GM18526 (cell line): ENCODE results near the gene EREG.

ENCODE experiments used
- POLR2A ChIP-seq: IDR thresholded peaks from 3 replicates; pipeline ENCODE4 v1.6.1; 2011; ENCODE audit not compliant: insufficient read length; ENCODE audit errors: extremely low read depth

EREG gene

DNA sequence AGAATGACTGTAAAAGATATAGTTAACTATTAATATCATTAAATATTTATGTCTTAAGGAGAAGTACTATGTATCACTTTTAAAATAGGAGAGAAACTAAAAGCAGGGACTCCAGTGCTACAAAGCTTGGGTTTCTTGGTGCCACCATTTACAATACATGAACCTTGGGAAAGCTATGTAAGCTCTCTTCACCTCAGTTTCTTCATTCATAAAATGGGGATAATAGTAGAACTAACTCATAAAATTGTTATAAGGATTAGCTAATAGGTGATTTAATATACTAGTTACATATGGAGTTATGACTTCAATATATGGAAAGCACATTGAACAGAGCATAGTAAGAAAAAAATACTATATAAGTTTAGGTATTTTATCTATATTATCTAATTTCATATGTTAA, 33.0 kb upstream of the EREG start:
- TF ChIP-seq POLR2A: no peak

DNA sequence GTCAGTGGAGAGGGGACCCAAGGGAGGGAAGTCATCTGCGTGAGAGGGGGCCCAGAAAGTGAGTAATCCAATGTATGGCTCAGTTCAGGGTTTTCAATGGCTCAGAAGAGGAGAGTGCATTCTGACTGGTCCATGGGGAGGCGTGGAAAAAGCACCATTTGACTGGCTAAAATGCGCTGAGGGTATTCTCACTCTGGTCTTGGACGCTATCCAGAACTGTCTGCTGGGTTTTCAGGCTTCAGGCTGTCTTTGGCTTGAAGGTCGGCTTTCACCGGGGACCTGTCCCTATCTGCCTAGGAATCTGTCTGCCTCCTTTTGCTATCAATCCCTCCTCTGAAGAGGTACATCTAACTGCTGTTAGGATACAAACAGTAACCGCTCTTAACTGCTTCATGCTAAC, 30.3 kb upstream of the EREG start:
- TF ChIP-seq POLR2A: no peak

DNA sequence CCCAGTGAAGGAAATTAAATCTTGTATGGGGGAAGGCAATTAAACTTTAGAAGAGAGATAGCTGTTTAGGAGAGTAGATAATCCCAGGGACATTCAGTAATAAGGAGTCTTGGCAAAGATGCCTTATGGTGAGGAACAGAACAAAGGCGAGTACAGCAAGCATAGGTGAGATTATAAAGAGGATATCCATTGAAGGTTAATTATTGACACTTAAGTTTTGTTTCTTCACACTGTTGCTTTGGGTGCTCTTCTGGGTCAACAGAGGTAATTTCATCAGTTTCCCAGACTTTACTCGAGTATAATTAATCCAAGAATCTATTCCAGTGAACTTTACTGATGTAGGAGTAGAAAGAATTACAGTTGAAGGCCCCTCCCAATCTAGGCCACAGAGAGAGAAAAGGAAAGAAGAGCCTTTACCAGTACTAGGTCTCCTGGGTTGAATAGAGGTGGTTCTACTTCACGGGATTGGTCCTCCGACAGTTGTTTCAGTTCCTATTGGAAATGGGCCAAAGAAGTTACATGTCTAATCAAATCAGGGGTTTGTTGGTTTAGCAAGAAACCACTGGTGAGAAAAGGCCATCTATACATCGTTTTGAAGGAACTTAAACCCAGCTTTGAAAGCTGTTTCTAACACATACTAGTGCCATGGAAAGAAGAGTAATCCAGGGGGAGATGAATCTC, 29.5 kb upstream of the EREG start:
- no peak for TF ChIP-seq POLR2A

DNA sequence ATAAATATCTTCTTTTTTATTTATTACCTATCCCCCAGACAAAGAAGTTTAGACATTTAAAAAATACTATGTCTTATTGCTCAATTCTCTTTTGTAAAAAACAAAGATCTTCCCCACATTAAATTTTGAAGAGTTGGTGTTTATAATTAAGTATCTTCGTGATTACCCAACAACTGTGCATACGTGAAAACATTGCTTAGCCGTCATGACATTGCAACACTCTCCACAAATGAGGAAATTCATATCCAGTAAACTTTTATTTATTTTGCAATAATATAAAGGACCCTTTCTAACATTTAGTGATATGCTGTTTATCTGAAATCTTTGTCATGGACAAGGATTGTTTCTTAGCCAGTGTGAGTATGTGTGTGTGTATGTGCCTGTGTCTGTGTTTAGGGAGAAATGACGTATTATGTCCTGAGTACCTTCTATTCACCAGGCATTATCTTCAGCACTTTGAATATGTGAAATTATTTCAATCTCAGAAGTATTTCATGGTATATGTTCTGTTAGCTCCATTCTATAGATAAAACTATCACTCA, 26.1 kb upstream of the EREG start:
- TF ChIP-seq POLR2A: no peak

DNA sequence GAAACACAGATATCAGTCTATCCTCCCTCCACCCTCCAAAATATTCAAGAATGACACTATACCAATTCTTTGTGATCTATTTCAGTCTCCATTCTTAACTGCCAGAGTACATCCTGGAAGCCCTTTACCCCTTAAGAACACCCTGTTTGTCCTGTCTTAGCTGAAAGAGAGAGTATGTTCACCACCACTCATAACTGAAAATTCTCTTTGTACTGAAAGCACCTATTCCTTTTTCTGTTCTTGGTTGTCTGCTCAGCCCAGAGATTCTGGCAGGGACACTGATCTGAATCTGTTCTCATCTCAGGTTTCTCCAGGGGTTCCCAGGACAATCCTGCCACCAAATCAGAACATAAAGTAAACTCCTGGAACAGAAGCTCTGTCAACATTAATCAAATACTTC, 25.4 kb upstream of the EREG start:
- TF ChIP-seq POLR2A: no peak

DNA sequence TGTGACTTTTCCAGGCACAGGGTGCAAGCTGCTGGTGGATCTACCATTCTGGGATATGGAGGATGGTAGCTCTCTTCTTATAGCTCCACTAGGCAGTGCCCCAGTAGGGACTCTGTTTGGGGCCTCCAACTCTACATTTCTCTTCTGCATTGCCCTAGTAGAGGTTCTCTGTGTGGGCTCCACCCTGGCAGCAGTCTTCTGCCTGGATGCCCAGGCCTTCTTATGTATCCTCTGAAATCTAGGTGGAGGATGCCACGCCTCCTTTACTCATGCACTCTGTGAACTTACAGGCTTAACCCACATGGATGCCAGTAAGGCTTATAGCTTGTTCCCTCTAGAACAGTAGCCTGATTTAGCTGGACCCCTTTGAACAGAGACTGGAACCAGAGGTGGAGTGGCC, 20.9 kb upstream of the EREG start:
- TF ChIP-seq POLR2A: no peak

DNA sequence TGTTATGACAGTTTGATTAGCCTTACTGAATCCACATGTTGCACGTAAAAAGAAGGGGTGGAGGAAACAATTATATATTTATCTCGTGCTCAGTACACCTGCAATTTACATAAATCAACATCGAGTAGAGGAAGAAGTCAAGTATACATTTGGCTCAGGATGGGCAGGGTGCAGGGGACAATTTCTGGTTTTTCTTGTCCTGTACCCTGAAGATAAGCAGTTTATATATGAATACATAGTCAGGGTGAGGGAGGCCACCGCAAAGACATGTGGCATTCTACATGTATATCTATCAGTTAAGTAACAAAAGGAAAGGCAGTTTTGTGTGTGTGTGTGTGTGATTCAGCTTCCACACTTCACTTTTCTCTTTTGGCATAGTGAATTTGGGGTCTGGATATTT, 11.1 kb upstream of the EREG start:
- TF ChIP-seq POLR2A: no peak

DNA sequence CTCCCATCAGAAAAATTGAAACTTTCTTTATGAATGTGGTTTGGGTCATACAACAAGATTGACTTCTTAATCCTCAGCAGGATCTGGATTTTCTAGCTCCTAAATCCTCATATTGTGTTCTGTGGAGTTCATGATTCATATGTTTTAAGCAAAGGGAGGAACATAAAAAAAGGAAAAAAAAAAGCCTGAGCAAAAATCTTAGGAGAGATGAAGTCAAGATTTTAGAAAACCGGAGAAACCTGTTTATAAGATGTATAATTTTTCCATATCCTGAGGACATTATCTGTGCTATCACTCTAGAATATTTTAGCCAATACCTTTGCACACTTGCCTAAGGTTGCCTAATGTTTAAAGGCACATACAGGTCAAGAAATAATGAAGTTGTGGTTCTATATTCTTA, 7.0 kb upstream of the EREG start:
- TF ChIP-seq POLR2A: no peak

DNA sequence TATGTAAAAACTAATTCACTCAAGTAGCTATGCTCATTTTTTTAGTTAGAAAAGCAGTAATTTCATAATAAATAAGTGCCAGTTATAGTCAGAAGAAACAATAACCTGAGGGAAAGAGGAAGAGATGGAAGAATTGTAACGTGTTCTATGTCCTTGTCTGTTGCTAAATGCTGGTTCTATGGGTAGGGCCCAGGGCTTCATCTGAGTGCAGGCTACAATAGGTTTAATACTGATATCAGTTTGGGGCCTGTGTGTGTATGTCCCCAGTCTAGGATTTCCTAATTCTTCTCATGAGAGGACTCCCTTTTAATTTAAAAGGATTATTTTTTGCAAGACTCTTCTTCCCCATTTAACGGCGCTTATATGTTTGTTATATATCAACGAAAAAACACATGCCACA, 3.3 kb upstream of the EREG start:
- TF ChIP-seq POLR2A: no peak

DNA sequence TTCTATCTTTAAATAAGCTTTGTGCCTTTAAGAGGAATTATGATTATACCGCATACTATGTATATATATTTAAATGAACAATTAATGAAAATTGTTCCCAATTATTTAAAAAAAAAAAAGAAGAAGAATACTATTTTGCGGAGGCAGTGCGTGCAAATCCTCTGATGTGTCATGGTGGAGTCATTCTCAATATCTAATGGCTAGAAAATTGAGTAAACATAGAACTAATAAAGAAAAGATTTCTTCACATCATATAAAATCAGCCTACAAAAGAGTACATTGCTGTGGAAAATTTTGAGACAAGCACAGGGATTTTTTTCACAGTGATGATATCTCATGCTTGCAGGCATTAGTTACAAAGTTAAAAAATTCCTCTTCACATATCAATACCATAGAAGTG, 2.6 kb upstream of the EREG start:
- no peak for TF ChIP-seq POLR2A

DNA sequence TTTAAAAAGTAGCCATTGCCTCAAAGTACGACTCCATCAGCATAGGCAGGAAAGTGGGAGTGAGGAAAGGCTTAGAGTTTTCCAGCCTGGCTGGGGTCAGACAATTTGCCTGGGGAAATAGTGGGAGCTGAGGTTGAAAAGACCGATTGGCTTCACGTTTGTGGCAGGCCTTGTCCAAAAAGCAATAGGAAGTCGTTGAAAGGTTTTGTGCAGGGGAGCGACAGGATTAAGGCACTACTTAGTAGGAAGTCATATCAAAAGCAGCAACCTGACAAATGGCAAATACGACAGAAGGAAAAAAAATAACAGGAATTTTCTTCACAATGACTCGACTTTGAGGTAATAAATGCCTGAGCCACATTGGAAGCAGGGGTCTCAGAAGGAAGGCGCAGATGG, 691 bp upstream of the EREG start:
- no peak for TF ChIP-seq POLR2A

DNA sequence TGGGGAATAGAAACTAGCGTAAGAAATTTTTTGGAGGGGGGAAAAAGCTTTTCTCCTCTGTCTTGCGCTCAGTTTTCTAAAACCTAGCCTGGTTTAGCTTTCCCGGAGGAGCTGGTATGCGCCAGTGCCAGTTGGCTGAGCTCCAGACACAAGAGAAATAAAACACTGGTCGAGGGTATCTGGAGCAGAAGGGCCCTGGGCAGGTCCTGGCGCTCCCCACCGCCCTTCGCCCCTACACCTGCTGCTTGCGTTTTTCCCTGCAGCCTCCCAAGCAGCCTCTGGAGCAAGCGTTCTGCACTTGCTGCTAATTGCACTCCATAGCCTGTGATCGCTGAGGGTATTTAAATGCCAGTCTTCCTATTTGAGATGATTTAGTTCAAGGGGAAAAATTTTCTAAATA, 816 bp downstream of the EREG start:
- TF ChIP-seq POLR2A: no peak

DNA sequence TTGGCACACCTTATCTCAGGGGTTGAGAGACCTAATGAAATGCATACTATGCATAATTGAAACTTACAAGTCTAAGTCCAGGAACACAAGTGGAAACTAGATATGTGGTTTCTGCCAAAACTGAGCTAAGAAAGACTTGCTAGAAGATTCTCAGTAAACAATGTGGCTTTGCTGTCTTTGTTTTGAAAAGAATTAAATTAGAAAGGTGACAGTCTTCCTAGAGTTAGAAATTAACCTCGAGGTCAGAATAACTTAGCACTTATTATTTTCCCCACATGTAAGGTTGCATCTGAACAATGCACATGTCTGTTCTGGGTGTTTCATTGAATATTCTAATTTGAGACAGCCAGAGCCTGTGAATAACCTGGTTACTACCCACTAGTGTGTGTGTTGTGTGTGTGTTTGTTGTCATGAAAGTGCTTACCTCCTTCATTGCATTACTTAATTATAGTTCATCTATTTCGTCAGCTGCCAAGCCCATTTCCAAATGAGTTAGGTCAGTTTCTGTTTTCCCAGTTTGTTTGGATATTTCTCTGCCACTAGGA, 1.5 kb downstream of the EREG start:
- TF ChIP-seq POLR2A: no peak

DNA sequence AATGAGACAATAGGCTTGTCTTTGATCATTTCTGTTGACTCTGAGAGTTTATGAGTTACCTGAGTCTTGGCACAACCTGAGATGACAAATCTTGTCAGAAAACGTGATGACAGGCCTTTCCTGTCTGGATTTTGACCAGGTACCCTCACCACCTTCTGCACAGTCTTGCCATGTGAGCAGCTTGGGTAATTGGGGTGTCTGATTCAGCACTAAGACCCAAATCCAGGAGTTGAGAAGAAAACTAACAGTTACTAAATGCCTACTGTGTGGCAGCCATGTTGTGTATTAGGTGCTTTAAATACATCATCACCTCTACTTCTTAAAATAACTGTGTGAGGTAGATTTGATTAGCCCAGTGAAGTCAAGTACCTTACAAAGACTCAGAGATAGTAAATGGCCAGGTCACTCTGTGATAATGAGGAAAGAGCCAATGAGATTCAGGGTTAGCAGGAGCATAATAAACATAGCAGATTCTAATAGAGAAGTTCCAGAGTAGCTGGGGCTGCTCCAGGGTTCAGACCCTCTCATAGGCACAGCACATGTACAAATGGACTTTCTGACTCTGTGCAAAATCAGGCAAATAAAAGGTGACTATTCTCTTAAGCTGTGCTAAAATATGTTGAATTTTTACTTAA, 2.8 kb downstream of the EREG start:
- TF ChIP-seq POLR2A: no peak

DNA sequence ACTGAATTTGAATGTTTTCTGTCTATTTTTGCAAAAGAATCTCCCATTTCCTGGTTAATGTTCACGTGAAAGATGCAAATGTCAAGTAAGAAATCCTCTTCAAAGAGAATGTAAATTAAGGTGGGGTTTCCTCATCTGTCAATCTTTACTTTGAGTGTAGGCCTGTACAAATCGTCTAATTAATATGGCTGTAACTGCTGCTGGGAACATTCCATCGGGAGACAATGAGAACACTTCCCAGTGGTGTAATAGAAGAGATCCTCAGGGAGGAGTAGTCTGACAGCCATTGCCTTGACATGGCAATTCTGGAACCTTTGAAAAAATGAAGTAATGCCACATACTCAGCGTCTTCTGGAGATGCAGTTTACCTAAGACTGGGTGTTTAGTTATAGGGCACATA, 3.7 kb downstream of the EREG start:
- no peak for TF ChIP-seq POLR2A

DNA sequence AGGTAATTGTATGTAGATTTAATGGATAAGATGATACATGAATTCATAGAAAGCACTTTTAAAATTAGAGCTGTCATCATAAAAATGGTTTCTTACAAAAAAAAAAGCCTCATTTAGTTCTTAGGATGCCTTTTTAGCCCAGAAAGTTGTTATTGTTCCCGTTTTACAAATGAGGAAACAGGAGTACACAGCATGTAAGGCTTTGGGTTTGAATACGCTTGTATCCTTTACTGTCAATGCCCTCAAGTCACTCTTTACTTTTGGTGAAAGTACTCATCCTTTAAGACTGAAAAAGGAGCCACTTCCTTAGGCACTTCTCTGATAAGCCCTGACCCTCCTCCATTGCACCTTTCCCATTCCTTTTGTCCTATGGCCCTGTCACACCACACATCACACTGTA, 4.9 kb downstream of the EREG start:
- TF ChIP-seq POLR2A: no peak

DNA sequence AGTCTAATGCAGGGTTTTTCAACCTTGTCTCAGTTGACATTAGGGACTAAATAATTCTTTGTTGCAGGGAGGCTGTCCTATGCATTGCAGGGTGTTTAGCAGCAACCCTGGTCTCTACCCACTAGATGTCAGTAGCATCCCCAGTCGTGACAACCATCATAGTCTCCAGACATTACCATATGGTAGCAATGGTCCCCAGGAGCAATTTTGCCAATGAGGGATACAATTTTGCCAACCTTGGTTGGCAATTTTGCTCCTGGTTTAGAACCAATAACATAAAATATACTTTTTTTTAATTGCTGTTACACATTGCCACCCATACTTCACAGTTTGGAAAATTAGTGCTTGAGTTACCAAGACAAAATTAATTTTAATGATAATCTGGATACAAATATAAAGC, 6.0 kb downstream of the EREG start:
- TF ChIP-seq POLR2A: no peak

DNA sequence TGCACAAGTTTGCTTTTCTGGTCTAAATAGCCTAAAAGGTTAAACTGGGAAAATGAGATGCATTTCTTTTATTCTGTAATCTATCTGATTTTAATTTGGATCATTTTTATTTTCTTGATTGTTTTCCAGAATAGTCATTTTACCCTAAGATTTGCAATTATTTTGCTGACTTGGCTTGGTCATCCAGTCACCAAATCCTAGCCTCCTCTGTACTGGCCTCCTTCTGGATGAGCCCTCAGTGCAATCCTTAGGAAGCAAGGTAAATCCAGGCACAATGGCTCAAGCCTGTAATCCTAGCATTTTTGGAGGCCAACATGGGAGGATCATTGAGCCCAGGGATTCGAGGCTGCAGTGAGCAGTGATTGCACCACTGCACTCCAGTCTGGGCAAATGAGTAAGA, 9.2 kb downstream of the EREG start:
- no peak for TF ChIP-seq POLR2A
